SHP77 (cell line): Measurements from ENCODE around the gene SNX7.

ENCODE experiments used
- DNase-seq, 2 experiments: peaks; one replicate each; lab custom pipeline; 2025; lab: John Stamatoyannopoulos, UW

The SNX7 gene

DNA sequence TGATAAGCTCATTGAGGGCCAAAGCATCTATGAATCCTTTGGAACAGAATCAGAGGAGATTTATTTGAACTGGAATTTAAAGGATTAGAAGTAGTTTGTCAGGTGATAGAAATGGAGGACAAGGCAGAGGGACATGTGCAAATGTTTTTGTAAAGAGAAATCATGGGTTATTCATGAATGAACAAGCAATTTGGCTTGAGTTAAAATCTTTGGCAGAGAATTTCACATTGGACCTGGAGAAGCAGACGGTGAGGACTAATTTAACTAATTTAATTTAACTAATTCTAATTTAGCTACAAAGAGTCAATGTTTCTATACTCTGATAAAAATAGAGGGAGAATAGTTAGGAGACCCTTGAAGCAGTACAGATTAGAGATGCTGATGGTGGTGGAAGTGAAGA, 36.3 kb downstream of the SNX7 start:
- DNase-seq = no peak

DNA sequence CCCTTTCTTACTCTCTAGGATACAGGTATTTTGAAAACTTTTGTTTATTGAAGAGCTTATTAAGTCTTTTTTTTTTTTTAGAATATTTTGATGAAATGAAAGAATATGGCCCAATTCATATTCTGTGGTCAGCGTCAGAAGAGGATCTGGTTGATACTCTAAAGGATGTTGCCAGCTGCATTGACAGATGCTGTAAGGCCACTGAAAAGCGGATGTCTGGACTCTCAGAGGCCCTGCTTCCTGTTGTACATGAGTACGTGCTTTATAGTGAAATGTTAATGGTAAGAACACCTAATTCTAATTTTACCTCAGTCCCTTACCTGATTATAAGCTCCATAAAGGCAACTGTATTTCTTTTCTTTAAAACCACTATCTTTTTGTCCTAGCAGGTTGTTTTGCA, 37.1 kb downstream of the SNX7 start:
- no peak for DNase-seq

DNA sequence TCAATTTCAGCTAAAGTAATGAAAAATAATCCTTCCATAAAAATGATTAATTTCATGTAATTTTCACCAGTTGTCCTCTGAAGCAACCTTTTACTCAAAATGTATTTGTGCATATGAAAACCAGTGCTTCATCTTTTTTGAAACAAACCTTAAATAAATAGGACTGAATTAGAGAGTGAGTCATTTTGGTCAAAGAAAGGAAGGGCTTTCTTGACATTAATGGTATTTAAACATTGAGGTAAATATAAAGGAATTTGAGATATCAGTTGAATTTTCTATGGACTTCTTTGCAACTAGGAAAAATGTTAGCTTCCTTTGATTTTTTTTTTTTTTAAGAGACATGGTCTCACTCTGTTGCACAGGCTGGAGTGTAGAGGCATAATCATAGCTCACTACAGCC, 38.7 kb downstream of the SNX7 start:
- no peak for DNase-seq

DNA sequence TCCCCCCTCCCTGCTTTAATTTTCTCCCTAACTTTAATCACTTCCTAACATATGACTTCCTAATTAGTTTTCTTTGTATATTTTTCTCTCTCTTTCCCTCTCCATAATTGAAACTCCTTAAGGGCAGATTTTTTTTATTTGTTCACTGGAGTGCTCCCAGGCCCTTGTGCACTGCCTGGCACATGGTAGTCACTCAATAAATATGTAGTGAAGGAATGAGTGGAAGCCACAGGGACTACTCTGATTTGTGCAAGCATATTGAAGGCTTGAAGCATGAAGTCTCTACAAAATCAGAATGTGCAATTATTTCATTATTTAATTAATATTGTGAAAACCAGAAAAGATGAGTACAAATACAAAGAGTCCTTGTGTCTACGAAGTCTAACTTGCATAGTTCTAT, 41.5 kb downstream of the SNX7 start:
- no peak for DNase-seq

DNA sequence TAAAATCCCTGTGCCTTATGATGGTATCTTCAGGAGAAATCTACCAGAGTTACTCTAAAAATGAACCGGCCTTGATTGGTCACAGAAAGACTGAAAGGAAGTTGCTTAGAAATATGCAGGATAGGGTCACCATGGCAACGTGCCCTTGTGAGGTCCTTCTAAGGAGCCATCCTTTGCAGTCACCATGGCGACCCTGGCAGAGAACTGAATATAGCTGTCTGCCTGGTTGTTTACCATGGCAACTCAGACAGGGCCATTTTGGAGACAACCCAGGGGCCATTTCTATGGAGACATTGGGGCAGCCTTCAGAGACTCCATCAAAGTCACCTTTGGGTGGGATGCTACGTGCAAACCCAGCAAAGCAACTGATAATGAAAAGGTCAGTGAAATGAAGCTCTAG, 43.0 kb downstream of the SNX7 start:
- DNase-seq = no peak

DNA sequence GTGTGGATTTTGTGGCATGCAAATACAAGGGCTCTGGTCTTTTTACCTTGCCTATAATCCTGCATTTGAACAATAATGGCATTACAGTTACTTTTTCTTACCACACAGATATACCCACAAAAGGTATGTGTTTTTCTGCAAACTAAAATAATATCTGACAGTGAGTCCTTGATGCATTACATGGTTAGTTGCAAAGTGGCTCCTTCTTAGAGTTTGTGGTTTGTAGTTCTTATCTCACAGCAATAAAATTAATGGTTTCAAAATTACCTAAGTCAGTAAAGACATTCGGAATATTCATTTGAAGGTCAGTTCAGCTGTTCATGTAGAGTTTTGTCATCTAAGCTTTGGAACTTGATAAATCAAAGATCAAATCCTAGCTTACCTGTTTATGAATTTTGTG, 43.5 kb downstream of the SNX7 start:
- no peak for DNase-seq

DNA sequence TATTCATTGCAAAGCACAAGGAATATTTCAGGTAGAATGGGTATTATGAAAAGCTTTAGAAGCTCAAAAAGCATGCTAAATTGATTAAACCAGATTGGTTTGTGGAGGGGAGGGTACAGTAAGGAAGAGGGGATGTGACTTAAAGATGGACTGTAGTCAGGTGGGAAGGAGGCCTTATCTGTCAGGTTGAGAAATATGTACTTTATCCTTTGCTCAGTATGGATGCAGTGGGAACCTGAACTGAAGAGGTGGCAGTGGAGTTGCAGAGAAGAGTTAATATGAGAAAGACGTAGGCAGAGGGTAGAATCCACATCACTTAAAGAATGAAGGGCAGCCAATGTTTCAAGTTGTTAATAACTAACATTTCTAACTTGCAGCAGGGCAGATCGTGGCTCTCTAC, 44.1 kb downstream of the SNX7 start:
- no peak for DNase-seq

DNA sequence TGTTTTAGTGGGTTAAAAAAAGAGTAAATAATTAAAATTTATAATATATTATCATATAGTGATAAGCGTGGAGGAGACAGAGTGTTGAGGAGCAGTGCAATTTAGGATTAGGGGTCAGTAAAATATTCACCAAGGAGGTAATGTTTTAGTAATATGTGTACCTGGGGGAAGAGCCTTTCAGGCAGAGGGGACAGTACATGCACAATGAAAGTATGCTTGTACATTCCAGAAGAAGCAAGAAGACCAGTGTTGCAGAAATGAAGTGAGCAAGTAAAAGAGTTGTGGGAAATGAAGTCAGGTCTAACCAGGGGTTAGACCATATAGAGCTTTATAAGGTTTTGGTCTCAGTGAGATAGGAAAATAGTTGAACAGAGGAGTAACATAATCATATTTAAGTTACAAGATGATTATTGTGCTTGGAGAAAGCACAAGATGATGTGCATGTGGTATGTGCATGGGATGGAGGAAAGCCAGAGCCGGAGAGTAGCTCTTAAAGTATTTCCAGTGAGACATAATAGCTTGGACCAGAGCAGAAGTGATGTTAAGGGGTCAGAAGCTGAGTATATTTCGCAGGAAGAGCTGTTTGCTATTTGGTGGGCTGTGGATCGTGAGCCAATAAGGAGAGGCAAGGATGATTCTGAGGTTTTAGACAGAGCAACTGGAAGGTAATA, 44.8 kb downstream of the SNX7 start:
- DNase-seq = no peak

DNA sequence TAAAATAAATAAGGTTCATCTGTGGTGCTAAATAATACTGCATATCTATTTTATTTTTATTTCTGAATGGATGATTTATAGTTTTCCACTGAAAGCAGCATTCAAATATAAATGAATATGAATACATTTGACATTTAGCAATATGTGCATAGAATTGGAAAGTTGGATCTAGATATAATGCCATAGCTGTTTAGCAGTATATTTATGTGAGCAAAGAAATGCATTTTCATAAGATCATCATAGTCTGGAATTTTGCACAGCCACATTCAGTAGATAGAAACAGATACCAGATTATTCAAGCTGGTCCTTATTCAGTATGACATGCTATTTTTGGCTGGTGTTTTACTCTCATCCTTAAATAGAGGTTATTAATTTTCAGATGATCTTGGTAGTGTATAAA, 46.0 kb downstream of the SNX7 start:
- DNase-seq = no peak

DNA sequence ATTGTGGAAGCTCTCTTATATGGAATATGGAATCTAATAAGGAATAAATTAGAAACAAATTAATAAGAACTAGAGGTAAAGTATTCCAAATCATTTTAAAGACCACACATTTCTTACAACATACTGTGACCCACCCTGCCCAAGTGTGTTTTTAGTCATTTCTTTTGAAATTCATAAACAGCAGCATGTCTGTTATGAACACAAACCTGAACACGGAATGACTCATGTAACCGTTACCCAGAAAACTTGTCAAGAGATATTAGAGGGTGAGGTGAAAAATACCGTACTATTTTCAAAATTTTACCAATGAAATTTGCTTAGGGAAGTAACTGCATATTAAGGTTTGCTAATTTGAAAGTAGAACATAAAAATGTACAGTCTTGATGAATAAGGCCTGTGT, 48.4 kb downstream of the SNX7 start:
- DNase-seq = no peak

DNA sequence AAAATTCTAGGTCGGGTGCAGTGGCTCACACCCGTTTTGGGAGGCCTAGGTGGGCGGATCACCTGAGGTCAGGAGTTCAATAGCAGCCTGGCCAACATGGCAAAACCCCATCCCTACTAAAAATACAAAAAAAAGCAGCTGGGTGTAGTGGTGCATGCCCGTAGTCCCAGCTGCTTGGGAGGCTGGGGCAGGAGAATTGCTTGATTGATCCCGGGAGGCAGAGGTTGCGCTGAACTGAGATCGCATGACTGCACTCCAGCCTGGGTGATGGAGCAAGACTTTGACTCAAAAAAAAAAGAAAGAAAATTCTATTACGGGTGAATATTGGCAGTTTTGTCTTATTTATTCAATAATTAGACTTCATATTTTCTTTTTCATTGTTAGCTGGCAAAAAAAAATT, 62.1 kb downstream of the SNX7 start:
- no peak for DNase-seq

DNA sequence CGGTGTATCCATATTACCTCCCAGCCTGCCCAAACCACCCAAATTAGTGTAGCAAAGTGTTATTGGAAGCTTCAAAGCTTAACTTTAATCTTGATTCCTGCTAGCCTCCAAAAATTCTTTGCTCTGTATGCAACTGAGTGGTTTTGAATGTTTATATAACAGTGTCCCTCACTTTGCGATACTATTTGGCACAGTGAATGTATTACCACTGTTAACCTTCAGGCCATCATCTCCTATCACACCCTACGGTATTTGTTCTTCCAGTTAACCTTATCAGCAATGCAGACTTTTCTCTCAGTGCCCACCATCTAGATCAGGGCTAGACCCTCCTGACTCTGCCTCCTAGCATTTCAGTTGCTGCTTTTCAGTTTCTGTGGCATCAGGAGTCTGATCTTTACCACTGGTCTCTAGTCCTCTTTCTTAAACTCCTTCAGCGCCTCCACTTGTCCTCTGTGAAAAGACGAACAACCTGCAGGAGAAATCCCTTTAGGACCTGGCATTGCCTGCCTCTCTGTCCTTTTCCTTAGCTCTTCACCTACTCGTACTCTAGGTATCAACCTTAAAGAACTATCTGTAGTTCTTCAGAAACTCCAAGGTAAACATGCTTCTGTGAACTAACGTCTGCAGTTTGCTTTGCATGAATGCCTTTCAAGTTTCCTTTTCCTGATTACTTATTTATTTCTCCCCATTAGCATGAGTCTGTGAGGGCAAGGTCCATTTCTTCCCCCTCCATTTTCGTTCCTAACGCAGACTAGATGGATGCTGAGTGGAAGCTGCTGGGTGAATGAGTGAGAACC, 71.7 kb downstream of the SNX7 start:
- DNase-seq = no peak

DNA sequence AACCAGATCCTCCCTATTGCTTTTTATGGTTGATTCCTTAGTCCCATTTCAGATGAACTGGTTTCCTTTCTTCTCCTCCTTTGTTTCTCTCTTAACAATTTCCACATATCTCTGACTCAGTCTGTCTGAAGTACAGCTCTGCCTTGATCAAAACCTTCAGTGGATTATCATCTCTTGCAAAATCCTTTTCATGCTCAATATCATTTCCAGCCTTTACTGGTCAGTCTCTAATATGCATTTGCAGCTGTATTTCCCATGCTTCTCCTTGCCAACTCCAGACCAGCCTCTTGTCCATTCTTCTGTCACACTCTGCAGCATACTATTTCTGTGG, 72.2 kb downstream of the SNX7 start:
- DNase-seq = no peak

DNA sequence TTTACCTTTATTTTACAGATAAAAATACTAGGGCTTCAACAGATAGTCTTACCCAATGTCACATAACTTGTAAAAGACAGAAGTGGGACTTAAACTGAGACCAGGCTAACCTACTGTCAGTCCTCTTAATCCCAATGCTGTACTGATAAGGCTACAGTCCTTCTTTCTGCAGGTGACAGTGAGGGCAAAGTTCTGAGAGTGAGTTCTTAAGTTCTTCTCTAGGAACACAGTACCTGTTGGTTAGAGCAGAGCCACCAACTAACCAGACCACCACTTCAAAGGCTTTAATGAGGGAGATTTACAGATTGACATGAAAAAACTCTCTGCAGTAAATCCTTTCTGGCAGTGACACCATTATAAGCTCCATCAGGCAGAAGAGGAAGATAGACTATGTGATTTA, 74.2 kb downstream of the SNX7 start:
- DNase-seq = no peak

DNA sequence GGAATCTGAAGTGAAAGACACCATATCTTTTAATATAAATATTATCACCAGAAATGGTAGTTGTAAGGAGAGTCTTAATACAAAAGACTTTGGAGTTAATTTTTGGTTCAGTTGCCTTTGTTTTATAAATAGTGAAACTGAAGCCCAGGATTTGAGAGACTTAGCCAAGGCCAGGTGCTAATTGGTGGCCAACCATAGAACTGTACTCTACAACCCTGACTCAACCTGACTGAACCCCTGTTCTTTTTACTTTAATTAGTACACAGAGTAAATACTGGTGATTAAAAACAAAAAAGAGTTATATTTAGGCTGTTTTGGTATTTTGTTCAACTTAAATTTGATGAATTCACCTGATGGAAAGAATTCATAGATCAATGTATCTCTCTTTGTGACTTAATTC, 76.3 kb downstream of the SNX7 start:
- no peak for DNase-seq

DNA sequence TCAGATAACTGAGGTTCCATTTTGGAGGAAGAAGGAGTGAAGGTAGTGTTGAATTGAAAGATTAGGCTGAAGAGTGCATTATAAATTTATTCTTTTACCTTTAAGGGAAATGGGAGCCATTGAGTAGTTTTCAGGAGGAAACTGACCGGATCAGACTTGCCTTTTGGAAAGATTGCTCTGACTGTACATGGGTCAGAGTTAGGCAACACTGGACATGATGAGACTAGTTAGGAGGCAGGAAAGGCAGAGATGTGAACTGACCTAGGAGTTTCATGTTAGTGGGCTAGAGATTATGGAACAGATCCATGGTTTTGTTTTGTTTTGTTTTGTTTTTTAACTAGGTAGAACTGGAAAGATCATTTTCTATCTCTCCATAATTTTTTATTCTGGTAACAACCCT, 78.2 kb downstream of the SNX7 start:
- DNase-seq = no peak

DNA sequence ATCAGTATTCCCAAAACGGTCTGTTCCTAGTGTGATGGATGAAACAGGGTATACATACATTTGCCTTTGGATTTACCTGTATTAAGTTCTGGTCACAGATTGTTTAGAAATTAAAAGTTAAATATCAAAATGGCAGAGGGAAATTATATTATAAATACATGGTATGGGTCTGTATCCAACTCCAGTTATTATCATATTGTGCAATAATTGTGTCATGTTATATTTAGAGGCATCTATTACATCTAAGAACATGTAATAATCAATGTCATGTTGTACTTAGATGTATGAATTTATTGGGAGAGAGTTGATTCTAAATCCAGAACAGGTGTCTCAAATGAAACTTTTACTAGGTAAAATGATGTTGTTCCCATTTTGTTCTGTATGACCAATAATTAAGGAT, 79.6 kb downstream of the SNX7 start:
- no peak for DNase-seq

DNA sequence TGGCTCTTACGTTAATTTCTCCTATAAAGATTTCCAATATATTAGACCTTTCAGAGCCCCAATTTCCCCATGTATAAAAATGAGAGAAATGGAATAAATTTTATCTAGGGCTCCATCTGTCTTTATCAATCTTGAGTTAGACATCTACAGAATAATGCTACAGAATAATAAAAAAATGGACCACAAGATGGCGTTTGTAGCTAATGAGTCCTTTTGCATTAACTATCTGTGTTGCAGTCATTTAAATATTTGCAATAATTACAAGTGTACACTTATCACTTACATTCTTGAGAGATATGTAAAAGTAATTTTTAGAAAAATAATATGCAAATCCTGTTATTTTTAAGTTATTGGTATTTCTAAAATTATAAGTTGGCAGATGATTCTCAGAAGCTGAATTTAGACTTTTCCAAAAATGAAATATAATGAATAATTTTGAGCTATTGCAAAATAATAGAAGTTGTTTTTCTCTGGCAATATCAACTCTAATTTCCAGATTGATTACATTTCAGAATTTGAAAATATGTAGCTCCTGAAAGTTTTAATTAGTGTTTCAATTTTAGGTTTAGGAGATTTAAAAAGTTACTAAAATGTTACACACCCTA, 87.7 kb downstream of the SNX7 start:
- DNase-seq = peak in 1 of 2 experiments; percentile 4

DNA sequence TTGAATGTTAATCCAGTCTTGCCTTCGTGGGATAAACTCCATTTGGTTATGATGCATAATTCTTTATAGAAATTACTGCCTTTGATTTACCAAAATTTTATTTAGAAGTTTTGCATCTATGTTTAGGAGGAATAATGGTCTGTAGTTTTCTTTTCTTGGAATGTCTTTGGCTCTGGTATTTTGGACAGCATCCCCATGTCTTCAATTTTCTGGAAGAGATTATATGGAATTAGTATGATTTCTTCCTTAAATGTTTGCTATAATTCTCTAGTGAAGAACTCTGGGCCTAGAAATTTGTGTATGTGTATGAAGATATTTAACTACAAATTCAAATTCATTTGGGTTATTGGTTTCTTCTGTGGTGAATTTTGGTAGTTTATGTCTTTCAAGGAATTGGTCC, 92.7 kb downstream of the SNX7 start:
- DNase-seq = no peak

DNA sequence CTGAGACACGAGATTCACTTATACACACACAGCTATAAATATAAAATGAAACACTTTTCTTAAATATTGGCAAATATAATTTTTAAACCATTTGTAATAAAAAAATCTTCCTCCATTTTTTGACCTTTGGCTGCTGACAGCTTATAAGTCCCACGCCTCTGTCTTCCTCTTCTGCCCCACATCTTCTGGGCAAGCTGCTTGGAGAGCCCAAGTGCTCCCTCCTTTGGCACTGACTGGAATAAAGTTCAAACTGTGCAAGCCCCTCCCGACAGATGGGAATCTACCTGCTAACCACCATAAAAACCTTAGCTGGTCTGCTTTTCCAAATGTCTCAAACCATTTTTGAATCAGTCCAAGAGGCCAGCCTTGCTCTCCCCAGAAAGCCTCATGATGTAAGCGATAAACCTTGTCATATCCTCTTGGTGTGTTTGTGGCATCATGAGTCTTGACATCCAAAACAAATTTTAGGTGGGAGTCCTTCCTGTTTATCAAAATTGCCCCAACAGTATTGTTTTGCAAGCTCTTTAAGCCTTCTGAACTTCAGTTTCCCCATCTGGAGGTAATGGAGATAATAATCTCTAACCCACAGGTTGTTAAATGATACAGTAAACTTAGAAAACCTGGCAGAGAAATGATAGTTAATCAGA, 99.8 kb downstream of the SNX7 start:
- peak in 1 of 2 experiments; percentile 4 for DNase-seq

DNA sequence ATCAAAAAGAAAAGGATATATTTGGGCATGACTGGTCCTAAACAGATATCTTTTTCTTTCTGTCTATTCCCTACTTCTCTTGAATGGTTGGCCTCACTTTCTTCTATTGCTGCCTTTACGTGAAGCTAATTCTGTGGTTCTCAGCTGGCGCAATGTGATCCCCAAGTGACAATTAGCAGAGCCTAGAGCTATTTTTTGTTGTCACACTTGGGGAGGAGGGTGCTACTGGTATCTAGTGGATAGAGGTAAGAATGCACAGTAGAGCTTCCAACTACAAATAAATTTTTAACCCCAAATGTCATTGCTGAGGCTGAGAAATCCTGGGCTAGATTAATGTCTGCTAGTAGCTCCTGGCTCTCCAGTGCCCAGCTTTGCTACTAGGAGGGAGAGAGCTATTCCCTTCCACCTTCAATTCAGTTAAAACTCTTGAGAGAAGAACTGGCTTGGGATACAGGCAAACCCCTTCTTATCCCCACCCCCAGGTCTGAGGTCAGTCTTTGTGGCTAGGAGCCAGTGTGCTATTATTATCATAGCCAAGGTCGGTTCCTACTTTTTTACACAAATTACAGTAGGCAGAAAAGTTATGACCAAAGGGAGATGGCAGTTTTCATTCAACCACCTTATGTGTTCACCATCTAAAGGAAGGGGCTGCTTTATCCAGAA, 102.1 kb downstream of the SNX7 start:
- no peak for DNase-seq

DNA sequence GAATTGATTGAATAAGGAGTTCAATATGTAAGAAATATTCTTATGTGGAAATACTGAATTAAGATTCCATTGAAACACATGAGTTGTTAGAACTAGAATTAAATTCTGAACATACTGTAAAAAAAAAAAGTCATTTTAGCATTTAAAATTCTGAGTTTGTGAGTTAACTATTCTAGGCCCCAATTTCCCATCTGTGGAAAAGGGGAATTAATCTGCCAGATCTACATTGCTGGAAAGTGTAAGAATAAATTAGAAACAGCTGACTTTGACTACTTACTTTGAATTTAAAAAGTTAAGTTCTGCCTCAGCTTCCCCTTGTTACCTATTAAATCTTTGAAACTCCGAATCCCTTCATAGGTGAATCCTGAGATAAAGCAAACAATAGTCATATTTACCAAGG, 103.0 kb downstream of the SNX7 start:
- DNase-seq = no peak

DNA sequence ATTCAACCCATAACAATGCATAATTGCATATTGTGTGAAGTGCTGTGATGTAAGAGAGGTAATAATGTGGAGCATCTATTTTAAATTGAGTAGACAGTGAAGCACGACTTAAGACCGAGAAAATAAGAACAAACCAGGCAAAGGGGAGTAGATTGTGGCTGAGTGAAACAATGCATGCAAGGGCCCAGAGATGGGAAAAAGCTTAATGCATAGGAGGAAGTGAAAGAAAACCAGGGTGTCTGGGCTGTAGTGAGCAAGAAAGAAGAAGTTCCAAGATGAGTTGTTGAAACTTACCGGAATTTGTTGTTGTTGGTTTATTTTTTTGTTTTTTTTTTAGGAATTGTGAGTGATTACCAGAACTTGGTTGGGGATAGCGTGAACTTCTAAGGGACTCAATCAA, 104.7 kb downstream of the SNX7 start:
- no peak for DNase-seq
